Dendritic cell treated with granulocyte-macrophage colony-stimulating factor and Interleukin-4, amounts not matched to agents 40 ng/mL and 50 ng/mL, for 4 days (primary cell): ENCODE results near the gene PIGL.
A peak's percentile ranks its signal among the peaks of the same experiment; 100 is the strongest.

Experiments
- H3K27ac Mint-ChIP-seq: one replicate; pipeline ENCODE4 v1.8.0; 2022; ENCODE audit warnings: mild to moderate bottlenecking, mixed read lengths
- H3K27me3 Mint-ChIP-seq: one replicate; pipeline ENCODE4 v1.8.0; 2022; ENCODE audit warnings: mild to moderate bottlenecking, mixed read lengths
- H3K36me3 Mint-ChIP-seq: one replicate; pipeline ENCODE4 v1.8.0; 2022; ENCODE audit warnings: low read depth, mixed read lengths
- H3K4me1 Mint-ChIP-seq: one replicate; pipeline ENCODE4 v1.8.0; 2022; ENCODE audit warnings: low read depth, mixed read lengths
- H3K4me3 Mint-ChIP-seq: one replicate; pipeline ENCODE4 v1.8.0; 2022; ENCODE audit warnings: mild to moderate bottlenecking, moderate library complexity, mixed read lengths
- H3K9me3 Mint-ChIP-seq: one replicate; pipeline ENCODE4 v1.8.0; 2022; ENCODE audit warnings: mixed read lengths
- intact Hi-C: fragments of 100-400 bp; cut with micrococcal nuclease; formaldehyde crosslinking; loops from one replicate; pipeline ENCODE4 v1.15.0; 2022

The PIGL gene

DNA sequence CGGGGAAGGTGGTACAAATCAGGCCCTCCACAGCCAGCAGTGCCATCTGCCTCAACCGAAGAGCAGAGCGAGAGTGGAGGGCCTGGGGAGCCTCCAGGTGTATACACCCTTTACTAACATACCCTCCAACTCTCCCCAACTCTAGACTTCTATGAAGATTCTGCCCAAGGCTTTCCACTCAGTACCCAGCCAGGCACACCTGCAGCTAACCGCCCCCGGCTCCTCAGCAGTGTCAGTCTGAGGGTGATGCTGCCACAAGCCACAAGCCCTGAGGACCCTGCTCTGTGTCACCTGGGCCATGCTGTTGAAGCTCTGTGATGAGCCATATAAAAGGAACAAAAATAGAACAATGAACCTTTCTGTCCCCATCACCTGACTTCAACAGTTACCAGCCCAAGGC, 132.4 kb downstream of the PIGL start:
- Mint-ChIP-seq H3K4me1 (peaks cover 12% of the 10 kb centered on the region), H3K36me3 (no peaks in the 10 kb centered on the region), H3K27ac (no peak overlapping the region), H3K9me3 (no peaks in the 10 kb centered on the region), H3K4me3 (no peak overlapping the region), H3K27me3 (peaks cover 32% of the 10 kb centered on the region)
- intact Hi-C loops: no loop called here

DNA sequence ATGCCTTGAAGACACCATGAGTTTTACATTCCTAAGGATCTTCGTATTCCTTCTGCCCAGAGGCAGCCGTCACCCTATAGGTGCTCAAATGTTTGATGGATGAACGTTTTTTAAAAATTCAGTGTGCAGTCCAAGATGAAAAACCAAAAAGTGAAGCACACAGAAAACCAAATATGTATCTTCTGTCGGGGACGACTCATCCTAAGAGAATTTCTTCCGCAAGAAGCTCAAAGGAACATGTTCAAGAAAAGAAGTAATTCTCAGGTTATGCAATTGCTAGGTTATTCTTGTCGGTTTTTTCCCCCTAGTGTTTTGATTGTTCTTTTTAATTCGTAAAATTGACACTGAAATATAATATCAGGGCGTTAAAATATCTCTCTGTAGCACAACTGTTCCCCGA, 134.8 kb downstream of the PIGL start:
- Mint-ChIP-seq H3K4me3 (peak overlapping the region; percentile 70), H3K27me3 (peaks cover 53% of the 10 kb centered on the region)

DNA sequence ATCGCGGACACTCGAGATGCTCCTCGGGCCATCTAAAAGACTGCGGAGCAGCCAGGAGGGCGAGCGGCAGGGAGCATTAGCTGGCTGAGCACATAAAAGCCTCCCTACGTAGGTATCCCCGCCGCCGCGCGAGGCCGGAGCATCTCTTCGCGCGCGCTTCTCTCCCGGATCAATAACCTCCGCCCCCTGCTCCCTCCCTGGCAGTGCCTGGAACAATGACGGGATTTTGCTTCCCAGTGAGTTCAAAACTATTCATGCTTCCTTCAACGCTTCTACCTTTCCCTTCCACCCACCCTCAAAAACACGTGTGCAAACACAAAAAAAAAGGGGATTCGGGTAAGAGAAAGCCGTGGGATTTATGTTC, 135.3 kb downstream of the PIGL start:
- H3K27me3 Mint-ChIP-seq: peaks cover 56% of the 10 kb centered on the region
- H3K36me3 Mint-ChIP-seq: no peaks in the 10 kb centered on the region
- H3K9me3 Mint-ChIP-seq: no peaks in the 10 kb centered on the region
- peak overlapping the region; percentile 70 for H3K4me3 Mint-ChIP-seq
- peaks cover 20% of the 10 kb centered on the region for H3K4me1 Mint-ChIP-seq
- intact Hi-C loops: no loop called here
- no peak overlapping the region for H3K27ac Mint-ChIP-seq

More for the DNA sequence above, 134.8 kb downstream of the PIGL start:
- H3K27ac Mint-ChIP-seq: no peak overlapping the region
- no peaks in the 10 kb centered on the region for H3K36me3 Mint-ChIP-seq
- intact Hi-C loops: no loop called here
- no peaks in the 10 kb centered on the region for H3K9me3 Mint-ChIP-seq
- H3K4me1 Mint-ChIP-seq: peaks cover 16% of the 10 kb centered on the region

DNA sequence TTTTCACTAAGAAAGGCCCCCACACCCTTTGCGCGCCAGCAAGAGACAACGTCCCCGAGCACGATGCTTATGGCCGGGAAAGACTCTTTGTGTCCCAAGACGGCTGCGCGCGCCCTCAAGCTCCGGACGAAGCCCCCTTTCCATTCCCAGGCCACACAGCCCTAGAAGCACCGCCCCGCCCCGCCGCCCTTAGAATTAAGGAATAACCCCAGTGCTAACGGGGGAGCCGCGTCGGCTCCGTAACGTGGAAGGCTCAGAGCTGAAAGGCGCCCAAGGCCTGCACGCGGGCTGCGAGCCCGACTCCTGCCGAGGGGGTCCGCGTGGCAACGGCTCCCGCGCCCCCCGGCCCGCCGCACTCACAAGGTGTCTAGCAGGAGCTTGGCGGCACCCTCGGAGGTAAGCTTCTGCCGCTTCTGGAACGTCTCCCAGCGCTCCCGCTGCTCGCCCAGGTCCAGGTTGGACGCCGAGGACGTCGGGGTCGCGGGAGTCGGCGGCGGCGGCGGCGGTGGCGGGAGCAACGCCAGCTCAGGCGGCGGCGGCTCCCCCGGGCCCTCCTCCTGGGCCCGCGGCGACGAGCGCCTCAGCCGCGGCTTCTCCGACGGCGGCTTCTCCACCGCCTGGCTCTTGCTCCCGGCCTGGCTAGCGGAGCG, 135.8 kb downstream of the PIGL start:
- H3K9me3 Mint-ChIP-seq: no peaks in the 10 kb centered on the region
- peak overlapping the region; percentile 70 for H3K4me3 Mint-ChIP-seq
- peaks cover 58% of the 10 kb centered on the region for H3K27me3 Mint-ChIP-seq
- no peak overlapping the region for H3K27ac Mint-ChIP-seq
- H3K4me1 Mint-ChIP-seq: peaks cover 20% of the 10 kb centered on the region
- intact Hi-C loops: no loop called here
- no peaks in the 10 kb centered on the region for H3K36me3 Mint-ChIP-seq

DNA sequence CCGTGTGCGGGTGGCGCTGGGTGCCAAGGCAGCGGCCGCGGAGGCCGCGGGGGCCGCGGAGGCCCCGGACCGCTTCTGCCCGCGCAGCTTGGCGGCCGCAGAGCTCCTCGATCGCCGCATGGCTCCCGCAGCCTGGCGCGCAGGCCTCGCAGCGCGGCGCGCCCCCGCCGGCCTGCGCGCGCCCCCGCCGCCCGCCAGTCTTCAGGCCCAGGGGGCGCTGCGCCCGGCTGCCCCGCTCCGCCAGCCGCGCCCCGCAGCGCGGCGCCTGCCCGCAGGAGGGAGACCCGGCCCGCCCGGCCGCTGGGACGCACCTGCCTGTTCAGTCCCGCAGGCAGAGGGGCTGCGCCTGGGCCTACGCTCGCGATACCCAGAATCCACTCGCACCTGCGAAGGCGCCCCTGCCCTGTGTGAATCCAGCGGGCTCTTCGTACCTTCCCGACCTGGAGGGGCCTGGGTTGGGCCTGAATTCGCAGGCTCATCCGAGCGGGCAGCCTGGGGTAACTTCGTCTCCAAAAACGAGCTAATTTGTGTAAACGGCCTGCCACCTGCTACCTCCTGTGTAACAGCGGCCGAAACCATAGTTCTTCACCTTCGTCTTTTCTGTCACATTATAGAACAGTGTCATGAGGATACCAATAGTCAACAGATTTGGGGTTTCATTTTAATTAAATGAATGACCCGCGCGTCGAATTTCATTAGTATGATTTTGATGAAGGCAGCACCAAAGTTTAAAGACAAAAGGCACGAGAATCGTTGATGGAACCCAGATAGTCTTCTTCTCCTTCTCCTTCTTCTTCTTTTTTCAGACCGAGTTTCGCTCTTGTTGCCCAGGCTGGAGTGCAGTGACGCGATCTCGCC, 136.5 kb downstream of the PIGL start, which contains the start of gene CENPV:
Gene CENPV, minus strand, starts transcription at position 153 of the 858 bp plus-strand sequence. Its CDS starts 33 bp downstream, at position 120.
- H3K27ac Mint-ChIP-seq: no peak within 1 kb of the TSS
- H3K36me3 Mint-ChIP-seq: no peaks in the 10 kb centered on the region
- intact Hi-C loops: no loop called here
- peak within 1 kb of the TSS; percentile 71 for H3K4me3 Mint-ChIP-seq
- H3K4me1 Mint-ChIP-seq: peaks cover 20% of the 10 kb centered on the region
- H3K27me3 Mint-ChIP-seq: peaks cover 64% of the 10 kb centered on the region
- H3K9me3 Mint-ChIP-seq: no peaks in the 10 kb centered on the region

DNA sequence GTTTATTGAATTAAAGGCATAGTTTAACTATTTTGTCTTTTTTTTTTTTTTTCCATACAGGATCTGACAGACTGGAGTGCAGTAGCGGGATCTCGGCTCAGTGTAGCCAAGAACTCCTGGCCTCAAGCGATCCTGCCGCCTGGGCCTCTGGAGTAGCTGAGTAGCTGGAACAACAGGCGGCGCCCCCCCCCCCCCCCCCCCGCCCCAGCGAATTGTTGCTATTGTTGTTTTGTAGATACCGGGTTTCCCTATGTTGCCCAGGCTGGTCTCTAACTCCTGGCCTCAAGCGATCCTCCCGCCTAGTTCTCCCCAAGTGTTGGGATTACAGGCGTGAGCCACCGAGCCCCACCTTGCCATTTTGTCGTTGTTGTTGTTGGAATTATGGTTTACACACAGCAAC, 137.6 kb downstream of the PIGL start:
- Mint-ChIP-seq H3K36me3 (no peaks in the 10 kb centered on the region), H3K27ac (no peak overlapping the region)
- intact Hi-C loops: no loop called here

DNA sequence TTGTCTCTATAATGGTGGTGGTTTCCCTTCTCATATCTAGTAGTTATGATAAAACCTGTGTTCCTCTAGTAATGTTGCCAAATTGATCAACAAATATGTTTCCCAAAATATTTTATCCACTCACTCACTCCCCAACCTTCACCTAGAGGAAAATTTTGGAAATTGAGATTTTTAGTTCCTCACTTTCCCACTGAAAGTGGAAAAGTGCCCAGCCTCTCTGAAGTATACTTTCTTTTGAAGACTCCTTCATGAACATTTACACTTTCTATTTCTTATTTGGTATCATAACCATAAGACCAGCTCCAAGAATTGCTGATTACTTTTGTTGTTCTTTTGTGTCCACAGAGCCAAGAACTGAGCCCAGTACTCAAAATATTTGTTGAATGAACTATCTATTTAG, 141.4 kb downstream of the PIGL start:
- Mint-ChIP-seq H3K36me3 (no peaks in the 10 kb centered on the region), H3K27ac (no peak overlapping the region), H3K27me3 (peaks cover 45% of the 10 kb centered on the region), H3K4me3 (no peak overlapping the region), H3K4me1 (peaks cover 9% of the 10 kb centered on the region), H3K9me3 (no peaks in the 10 kb centered on the region)
- intact Hi-C loops: no loop called here

More for the DNA sequence above, 137.6 kb downstream of the PIGL start:
- Mint-ChIP-seq H3K4me1 (peaks cover 20% of the 10 kb centered on the region), H3K4me3 (no peak overlapping the region), H3K27me3 (peaks cover 64% of the 10 kb centered on the region), H3K9me3 (no peaks in the 10 kb centered on the region)

DNA sequence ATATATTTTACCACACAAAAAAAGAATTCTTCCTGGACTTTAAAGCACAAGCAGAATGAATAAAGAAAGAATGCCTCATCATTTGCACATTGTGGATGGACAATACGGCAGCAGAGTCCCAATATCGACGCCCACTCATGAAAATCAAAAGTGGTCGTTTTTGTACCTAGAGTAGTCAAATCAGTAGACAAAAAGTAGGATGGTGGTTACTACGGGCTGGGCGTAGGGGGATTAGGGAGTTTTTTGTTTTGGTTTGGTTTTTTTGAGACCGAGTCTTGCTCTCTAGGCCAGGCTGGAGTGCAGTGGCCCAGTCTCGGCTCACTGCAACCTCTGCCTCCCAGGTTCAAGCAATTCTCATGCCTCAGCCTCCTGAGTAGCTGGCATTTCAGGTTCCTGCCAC, 144.9 kb downstream of the PIGL start:
- peaks cover 4% of the 10 kb centered on the region for H3K4me1 Mint-ChIP-seq
- peaks cover 14% of the 10 kb centered on the region for H3K27me3 Mint-ChIP-seq
- intact Hi-C loops: loop anchor here (10.0 kb wide), 1 partner anchor 53 kb away; the partner anchor contains the start of gene TRPV2
- H3K9me3 Mint-ChIP-seq: no peaks in the 10 kb centered on the region
- H3K27ac Mint-ChIP-seq: no peak overlapping the region
- H3K36me3 Mint-ChIP-seq: no peaks in the 10 kb centered on the region
- H3K4me3 Mint-ChIP-seq: no peak overlapping the region

DNA sequence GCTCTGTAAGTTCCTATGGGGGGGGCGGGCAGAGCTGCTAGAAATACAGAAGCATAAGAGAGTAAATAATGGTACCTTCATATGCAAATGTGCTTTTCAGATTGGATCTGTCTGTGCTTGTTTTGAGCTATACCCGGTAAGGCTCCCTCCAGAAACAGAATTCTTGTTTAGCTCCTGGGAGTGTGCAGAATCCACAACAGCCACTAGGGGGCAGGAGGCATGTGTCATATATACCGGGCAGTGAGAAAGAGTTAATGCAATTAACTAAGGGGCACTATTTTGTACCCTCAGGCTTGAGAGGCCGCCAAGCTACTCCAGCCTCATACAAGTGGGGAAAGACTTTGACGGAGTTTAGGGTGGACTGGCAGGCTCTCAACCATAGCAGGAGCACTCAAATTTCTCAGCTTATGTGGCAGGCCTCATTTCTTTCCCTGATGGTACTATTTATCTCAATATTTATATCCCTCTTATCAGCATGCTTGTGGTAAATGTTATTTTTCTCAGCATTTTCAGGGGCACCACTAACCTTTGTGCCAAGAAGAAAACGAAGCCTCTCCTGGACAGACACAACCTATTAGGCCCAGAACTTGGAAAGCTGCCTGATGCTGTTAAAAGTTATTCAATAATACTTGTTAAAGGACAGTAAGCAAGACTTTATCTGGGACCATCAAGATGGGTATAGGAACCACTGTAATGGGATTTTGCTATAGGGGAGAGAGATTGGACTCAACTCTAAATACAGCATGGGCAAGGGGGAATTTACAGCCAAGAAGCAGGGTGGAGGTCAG, 146.9 kb downstream of the PIGL start:
- Mint-ChIP-seq H3K36me3 (no peaks in the 10 kb centered on the region), H3K27ac (no peak overlapping the region), H3K9me3 (no peaks in the 10 kb centered on the region), H3K4me1 (no peaks in the 10 kb centered on the region), H3K4me3 (no peak overlapping the region), H3K27me3 (peaks cover 3% of the 10 kb centered on the region)
- intact Hi-C loops: loop anchor here (1.0 to 10.0 kb wide), 2 partner anchors 51 to 157 kb away; partner anchors contain the start of gene TRPV2

DNA sequence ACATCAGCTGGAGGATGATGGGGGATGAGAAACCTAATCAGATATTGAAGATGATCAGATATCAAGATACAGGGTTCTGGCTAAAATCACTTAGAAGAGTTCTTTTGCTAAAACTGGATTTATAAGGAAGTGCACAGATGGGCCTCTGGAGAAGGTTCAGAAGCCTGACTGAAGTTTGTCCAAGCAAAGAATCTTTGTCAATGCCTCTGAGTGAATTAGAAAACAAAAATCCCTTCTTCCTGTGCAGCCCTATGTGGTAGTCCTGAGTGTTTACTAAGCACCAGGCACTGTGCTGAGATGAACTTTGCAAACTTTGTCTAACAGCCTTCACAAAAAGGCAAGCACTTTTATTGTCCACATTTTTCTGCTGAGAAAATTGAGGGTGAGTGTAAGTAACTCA, 147.6 kb downstream of the PIGL start:
- H3K4me3 Mint-ChIP-seq: no peak overlapping the region
- intact Hi-C loops: loop anchor here (1.0 to 10.0 kb wide), 2 partner anchors 50 to 157 kb away; partner anchors contain the start of gene TRPV2
- peaks cover 3% of the 10 kb centered on the region for H3K27me3 Mint-ChIP-seq
- H3K27ac Mint-ChIP-seq: no peak overlapping the region
- H3K36me3 Mint-ChIP-seq: no peaks in the 10 kb centered on the region
- H3K9me3 Mint-ChIP-seq: no peaks in the 10 kb centered on the region
- no peaks in the 10 kb centered on the region for H3K4me1 Mint-ChIP-seq

DNA sequence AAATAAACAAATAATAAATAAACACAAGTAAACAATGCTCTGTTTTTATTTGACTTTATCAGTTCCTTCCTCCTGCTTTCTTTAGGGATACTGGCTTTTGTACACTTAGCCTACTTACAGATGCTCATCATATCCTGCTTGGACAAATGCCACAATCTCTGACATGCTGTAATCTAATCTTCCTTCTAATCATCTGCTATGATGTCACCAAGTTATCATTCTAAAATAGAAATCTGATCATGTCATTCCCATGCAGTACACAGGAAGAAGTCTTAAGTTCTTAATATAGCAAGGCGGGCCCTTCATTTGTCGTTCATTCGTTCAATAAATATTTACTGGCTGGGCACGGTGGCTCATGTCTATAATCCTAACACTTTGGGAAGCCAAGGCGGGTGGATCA, 154.7 kb downstream of the PIGL start:
- intact Hi-C loops: no loop called here
- no peaks in the 10 kb centered on the region for H3K9me3 Mint-ChIP-seq
- peaks cover 12% of the 10 kb centered on the region for H3K4me1 Mint-ChIP-seq
- H3K27ac Mint-ChIP-seq: no peak overlapping the region
- no peak overlapping the region for H3K4me3 Mint-ChIP-seq
- no peaks in the 10 kb centered on the region for H3K27me3 Mint-ChIP-seq
- no peaks in the 10 kb centered on the region for H3K36me3 Mint-ChIP-seq

DNA sequence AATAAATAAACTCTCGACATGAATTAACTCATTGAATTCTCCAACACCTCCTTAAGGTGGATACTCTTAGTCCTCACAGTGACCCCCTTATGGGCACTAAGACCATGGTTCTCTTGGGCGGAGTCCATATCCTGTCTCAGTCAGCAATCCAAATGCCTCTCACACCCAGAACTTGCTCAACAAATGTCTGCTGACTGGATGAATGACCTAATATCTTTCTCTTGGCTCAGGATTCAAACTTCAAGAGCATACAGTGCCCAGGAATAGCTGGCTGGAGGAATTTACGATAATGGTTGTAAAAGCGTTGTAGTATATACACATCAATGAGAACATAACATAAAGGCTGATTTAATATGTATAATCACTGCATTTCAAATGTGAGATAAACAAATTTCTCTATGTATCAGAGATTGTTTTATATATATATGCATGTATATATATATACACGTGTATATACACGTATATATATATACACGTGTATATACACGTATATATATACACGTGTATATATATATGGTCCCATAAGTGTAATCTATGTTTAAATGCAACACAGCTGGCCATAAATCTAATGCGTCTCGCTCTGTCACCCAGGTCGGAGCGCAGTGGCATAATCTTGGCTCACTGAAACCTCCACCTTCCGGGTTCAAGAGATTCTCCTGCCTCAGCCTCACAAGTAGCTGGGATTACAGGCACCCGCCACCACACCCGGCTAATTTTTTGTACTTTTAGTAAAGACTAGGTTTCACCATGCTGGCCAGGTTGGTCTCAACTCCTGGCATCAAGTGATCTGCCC, 157.3 kb downstream of the PIGL start:
- intact Hi-C loops: no loop called here
- no peaks in the 10 kb centered on the region for H3K9me3 Mint-ChIP-seq
- H3K4me1 Mint-ChIP-seq: peaks cover 12% of the 10 kb centered on the region
- H3K27ac Mint-ChIP-seq: no peak overlapping the region
- H3K27me3 Mint-ChIP-seq: no peaks in the 10 kb centered on the region
- no peak overlapping the region for H3K4me3 Mint-ChIP-seq
- H3K36me3 Mint-ChIP-seq: no peaks in the 10 kb centered on the region
